ENCODE results near the gene REELD1.

REELD1 gene

DNA sequence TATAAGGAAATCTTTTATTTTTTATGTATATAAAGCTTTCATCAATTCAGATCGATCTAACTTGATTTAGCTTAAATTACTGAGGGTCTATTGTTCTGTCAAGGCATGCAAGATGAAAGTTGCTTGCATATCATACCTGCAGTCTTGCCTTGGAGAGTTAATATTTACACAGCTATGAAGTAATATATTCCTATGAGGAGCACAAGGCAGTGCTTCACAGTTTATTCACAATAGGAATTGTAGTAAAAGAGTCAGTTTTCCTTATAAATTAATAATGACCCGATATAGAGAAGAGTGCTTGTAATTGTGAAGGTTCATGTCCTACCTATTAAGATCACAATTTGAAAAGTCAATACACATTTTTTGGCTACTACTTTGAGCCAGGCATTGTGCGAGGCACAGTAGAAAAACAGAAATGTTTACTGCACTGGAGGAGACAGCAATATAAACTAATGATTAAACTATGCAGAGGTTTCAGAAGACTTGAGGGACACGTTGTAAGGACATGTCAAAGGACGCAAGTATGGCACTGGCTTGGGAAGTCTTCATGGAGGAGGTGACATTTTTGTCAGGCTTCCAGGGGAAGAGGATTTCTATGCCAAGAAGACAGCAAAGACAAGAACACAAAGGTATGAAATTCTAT lies 38.8 kb downstream of the REELD1 start:
- no peak for TF ChIP-seq EZH2phosphoT487 (IDR thresholded peaks at IDR 0.05; ENCODE audit: borderline replicate concordance)
- TF ChIP-seq, protein P1, sequence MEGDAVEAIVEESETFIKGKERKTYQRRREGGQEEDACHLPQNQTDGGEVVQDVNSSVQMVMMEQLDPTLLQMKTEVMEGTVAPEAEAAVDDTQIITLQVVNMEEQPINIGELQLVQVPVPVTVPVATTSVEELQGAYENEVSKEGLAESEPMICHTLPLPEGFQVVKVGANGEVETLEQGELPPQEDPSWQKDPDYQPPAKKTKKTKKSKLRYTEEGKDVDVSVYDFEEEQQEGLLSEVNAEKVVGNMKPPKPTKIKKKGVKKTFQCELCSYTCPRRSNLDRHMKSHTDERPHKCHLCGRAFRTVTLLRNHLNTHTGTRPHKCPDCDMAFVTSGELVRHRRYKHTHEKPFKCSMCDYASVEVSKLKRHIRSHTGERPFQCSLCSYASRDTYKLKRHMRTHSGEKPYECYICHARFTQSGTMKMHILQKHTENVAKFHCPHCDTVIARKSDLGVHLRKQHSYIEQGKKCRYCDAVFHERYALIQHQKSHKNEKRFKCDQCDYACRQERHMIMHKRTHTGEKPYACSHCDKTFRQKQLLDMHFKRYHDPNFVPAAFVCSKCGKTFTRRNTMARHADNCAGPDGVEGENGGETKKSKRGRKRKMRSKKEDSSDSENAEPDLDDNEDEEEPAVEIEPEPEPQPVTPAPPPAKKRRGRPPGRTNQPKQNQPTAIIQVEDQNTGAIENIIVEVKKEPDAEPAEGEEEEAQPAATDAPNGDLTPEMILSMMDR (conservative IDR thresholded peaks at IDR 0.05; ENCODE audit: low read length), result no peak
- Histone ChIP-seq H3K27me3 (ENCODE audit: insufficient read depth, low read length, poor library complexity, severe bottlenecking) (no peaks in the 10 kb centered on the region), H3K79me2 (ENCODE audit: insufficient read depth, low read length) (no peaks in the 10 kb centered on the region), H3K9me2 (replicated peaks; ENCODE audit: low read depth, low read length) (no peaks in the 10 kb centered on the region), H3K9ac (ENCODE audit: low read depth, low read length, poor library complexity, severe bottlenecking) (no peak overlapping the region), H3K4me1 (ENCODE audit: insufficient read depth, low read length, poor library complexity, severe bottlenecking) (no peaks in the 10 kb centered on the region), H3K36me3 (ENCODE audit: insufficient read depth, low read length) (no peaks in the 10 kb centered on the region), H2AFZ (ENCODE audit: low read length) (no peak overlapping the region), H3K9me3 (ENCODE audit: insufficient read depth, low read depth, low read length) (no peaks in the 10 kb centered on the region), H3K4me2 (ENCODE audit: low read depth, low read length, poor library complexity, severe bottlenecking) (no peak overlapping the region), H4K20me1 (ENCODE audit: insufficient read depth, low read length, poor library complexity, severe bottlenecking) (no peaks in the 10 kb centered on the region), H3K4me3 (ENCODE audit: low read length, poor library complexity, severe bottlenecking) (no peak overlapping the region), H3F3A (ENCODE audit: low read depth) (no peaks in the 10 kb centered on the region)

DNA sequence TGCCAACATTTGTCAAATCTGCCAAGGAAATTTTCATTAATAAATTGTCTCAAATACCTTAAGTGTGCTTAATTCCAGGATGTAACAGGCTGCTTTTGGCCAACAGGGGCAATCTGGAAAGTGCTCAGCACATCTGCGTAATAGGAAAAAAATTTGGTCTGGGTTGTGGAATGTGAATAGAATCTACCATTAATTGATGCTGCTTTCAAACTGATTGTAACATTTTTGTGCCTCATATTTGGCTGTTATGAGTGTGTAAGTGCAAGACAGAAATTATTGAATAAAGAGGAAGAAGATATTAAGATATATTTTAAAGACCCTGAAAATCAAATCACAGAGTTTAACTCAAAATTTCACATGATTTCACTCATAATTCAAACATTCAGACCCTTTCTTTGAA lies 41.1 kb downstream of the REELD1 start:
- Histone ChIP-seq H3F3A (ENCODE audit: low read depth) (no peaks in the 10 kb centered on the region), H4K20me1 (ENCODE audit: insufficient read depth, low read length, poor library complexity, severe bottlenecking) (no peaks in the 10 kb centered on the region), H3K9ac (ENCODE audit: low read depth, low read length, poor library complexity, severe bottlenecking) (no peak overlapping the region), H3K9me2 (replicated peaks; ENCODE audit: low read depth, low read length) (no peaks in the 10 kb centered on the region), H3K9me3 (ENCODE audit: insufficient read depth, low read depth, low read length) (no peaks in the 10 kb centered on the region), H3K4me1 (ENCODE audit: insufficient read depth, low read length, poor library complexity, severe bottlenecking) (no peaks in the 10 kb centered on the region), H2AFZ (ENCODE audit: low read length) (no peak overlapping the region), H3K79me2 (ENCODE audit: insufficient read depth, low read length) (no peaks in the 10 kb centered on the region), H3K36me3 (ENCODE audit: insufficient read depth, low read length) (no peaks in the 10 kb centered on the region), H3K4me3 (ENCODE audit: low read length, poor library complexity, severe bottlenecking) (no peak overlapping the region), H3K27me3 (ENCODE audit: insufficient read depth, low read length, poor library complexity, severe bottlenecking) (no peaks in the 10 kb centered on the region), H3K4me2 (ENCODE audit: low read depth, low read length, poor library complexity, severe bottlenecking) (no peak overlapping the region)
- TF ChIP-seq, protein P1 (conservative IDR thresholded peaks at IDR 0.05; ENCODE audit: low read length), result no peak
- TF ChIP-seq EZH2phosphoT487 (IDR thresholded peaks at IDR 0.05; ENCODE audit: borderline replicate concordance), result no peak

DNA sequence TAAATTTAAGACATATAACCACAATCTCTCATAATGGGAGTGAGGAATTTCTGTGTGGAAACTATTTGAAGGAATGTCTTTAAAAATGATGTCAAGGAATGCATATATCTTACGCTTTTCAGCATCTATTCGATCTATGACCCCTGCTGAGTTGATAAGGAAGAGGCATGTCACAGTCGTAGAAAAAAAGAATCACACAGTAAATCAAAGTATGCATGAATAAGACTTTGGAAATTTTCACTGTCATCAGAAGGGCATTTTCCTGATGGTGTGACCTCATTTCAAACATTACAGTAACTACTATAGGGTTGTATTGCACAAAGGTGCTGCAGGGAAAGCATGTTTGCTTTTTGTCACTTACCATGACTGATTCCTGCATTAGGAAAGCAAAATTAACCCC lies 41.5 kb downstream of the REELD1 start:
- TF ChIP-seq, protein P1 (conservative IDR thresholded peaks at IDR 0.05; ENCODE audit: low read length), result no peak
- no peak for TF ChIP-seq EZH2phosphoT487 (IDR thresholded peaks at IDR 0.05; ENCODE audit: borderline replicate concordance)
- Histone ChIP-seq H4K20me1 (ENCODE audit: insufficient read depth, low read length, poor library complexity, severe bottlenecking) (no peaks in the 10 kb centered on the region), H3F3A (ENCODE audit: low read depth) (no peaks in the 10 kb centered on the region), H3K9me2 (replicated peaks; ENCODE audit: low read depth, low read length) (no peaks in the 10 kb centered on the region), H3K36me3 (ENCODE audit: insufficient read depth, low read length) (no peaks in the 10 kb centered on the region), H3K9ac (ENCODE audit: low read depth, low read length, poor library complexity, severe bottlenecking) (no peak overlapping the region), H3K4me1 (ENCODE audit: insufficient read depth, low read length, poor library complexity, severe bottlenecking) (no peaks in the 10 kb centered on the region), H3K27me3 (ENCODE audit: insufficient read depth, low read length, poor library complexity, severe bottlenecking) (no peaks in the 10 kb centered on the region), H3K4me2 (ENCODE audit: low read depth, low read length, poor library complexity, severe bottlenecking) (no peak overlapping the region), H3K9me3 (ENCODE audit: insufficient read depth, low read depth, low read length) (no peaks in the 10 kb centered on the region), H3K4me3 (ENCODE audit: low read length, poor library complexity, severe bottlenecking) (no peak overlapping the region), H2AFZ (ENCODE audit: low read length) (no peak overlapping the region), H3K79me2 (ENCODE audit: insufficient read depth, low read length) (no peaks in the 10 kb centered on the region)

Data from Loucy (cell line).